Ramos (cell line): ENCODE measurements around the gene MORN4.
"Not testable (repeated sequence)": the region's sequence is repeated elsewhere in the genome, so short reads cannot be mapped to it uniquely, and the experiment has no call there.

Source experiments
- in situ Hi-C: fragments of 300-500 bp; cut with MboI; formaldehyde crosslinking; loops from one replicate; pipeline ENCODE4 v1.14.3; 2022; ENCODE audit warnings: low sequenced_read_pairs; ENCODE audit not compliant: unreplicated experiment

Gene MORN4

DNA sequence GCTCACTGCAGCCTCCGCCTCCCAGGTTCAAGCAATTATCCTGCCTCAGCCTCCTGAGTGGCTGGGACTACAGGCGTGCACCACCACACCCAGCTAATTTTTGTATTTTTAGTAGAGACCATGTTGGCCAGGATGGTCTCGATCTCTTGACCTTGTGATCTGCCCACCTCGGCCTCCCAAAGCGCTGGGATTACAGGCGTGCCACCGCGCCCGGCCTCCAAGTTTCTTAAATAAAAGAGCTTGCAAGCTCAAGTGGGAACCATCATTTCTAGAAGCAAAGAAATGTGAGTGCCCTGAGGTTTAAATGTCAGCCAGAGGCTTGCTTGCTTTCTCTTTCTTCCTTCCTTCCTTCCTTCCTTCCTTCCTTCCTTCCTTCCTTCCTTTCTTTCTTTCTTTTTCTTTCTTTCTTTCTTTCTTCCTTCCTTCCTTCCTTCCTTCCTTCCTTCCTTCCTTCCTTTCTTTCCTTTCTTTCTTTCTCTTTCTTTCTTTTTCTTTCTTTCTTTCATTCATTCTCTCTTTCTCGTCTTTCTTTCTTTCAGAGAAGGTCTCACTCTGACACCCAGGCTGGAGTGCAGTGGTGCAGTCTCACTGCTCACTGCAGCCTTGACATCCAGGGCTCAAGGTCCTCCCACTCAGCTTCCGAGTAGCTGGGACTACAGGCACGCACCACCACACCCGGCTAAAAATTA lies 9.3 kb upstream of the MORN4 start:
- in situ Hi-C loops: not testable (repeated sequence)

DNA sequence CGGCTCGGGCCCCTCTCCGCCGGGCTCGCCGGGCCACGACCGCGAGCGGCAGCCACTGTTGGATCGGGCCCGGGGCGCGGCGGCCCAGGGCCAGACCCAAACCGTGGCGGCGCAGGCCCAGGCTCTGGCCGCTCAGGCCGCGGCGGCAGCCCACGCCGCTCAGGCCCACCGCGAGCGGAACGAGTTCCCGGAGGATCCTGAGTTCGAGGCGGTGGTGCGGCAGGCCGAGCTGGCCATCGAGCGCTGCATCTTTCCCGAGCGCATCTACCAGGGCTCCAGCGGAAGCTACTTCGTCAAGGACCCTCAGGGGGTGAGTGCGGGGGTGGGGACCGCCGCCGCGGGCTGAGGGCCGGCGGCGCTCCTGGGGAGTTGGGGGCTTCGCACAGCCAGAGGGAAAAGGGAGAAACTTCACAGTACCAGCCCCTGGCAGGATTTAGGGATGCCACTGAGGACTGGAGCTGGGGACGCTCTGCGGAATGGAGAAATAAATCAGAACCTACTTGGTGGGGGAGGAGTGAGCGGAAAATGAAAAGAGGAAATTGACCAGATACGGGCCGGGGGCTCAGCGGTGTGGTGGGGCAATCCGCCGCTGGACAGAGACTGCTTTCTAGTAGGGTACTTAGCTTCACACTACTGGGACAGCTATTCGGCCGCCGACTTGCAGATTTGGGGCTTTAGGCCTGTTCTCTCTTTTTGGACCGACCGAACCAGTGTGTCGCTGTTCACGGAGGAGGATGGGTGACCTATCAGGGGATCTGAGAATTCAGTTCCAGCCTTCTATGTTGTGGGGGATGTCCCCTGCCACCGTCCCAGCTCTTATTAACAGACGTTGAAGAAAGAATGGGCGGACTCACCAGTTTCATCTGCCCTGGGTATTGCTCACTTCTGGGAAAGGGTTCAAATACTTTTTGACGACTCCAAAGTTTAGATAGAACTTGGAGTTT lies 7.8 kb upstream of the MORN4 start:
- in situ Hi-C loops: no loop called here

DNA sequence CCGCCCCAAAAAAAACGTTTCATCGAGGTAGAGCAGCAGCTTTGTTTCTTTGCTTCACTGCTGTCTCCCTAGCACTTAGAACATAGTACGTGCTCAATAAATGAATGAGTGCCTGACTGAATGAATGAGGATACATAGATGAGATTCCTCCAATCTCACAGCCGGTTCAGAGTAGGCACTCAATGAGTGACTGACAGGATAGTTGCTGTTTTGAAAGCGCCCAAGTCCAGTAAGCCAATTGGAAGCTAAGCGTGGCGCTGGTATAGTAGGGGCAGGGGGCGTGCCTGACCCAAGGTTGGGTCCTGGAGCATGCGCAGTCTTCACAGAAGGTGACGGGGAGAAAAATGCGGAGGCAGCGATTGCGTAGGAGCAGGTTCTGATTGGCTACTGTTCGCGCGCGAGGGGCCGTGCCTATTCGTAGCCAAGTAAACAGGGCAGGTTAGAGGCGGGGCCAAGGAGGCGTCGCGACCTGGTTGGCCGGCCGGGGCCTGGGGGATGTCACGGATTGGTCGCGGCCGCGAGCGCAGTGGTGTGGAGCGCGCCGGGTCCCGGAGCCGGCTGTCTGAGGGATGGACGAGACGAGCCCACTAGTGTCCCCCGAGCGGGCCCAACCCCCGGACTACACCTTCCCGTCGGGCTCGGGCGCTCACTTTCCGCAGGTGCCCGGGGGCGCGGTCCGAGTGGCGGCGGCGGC lies 7.0 kb upstream of the MORN4 start, which contains the start of gene PI4K2A:
Gene PI4K2A, plus strand, starts transcription at position 498 of the 694 bp plus-strand sequence. Its CDS starts 72 bp downstream, at position 570.
- in situ Hi-C loops: no loop called here

- in situ Hi-C loops: not testable (repeated sequence)
These were observed 5.8 kb upstream of the MORN4 start for GRCh38 chr10:97639090-97639489.

DNA sequence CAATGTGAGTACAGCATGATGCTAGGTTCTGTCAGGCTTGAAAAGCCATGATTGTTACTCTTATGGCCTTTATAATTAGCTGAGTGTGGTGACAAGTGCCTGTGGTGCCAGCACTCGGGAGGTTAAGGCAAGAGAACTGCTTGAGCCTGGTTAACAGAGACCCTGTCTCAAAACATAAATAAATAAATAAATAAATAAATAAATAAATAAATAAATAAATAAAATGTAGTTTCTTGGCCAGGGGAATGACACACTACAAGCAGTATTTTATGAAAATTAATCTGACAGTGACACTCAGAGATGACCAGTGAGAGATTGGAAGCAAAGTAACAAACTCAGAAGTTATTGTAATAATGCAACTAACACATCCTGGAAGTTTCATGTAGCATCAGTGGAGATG lies 2.3 kb upstream of the MORN4 start:
- in situ Hi-C loops: no loop called here

GRCh38 chr10:97633921-97634320 lies 621 bp upstream of the MORN4 start:
- in situ Hi-C loops: no loop called here

- in situ Hi-C loops: no loop called here
These were observed 2.2 kb downstream of the MORN4 start for GRCh38 chr10:97631098-97631497.

DNA sequence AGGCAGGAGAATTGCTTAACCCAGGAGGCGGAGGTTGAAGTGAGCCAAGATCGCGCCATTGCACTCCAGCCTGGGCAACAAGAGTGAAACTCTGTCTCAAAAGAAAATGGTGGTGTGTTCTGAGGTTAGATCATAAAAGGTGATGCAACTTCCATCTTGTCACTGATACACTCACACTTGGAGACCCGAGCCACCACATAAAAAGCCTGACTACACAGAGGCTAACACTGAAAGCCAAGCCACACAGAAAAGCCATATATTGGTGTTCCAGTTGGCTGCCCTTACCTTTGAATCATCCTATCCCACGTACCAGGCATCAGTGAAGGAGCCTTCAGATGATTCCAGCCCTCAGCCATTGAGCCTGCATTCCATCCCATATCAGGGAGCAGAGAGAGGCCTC lies 4.0 kb downstream of the MORN4 start:
- in situ Hi-C loops: no loop called here

GRCh38 chr10:97628228-97628627 lies 5.1 kb downstream of the MORN4 start:
- in situ Hi-C loops: no loop called here

- in situ Hi-C loops: no loop called here
These were observed 5.6 kb downstream of the MORN4 start for GRCh38 chr10:97627731-97628130.

GRCh38 chr10:97623277-97623676 lies 10.0 kb downstream of the MORN4 start:
- in situ Hi-C loops: no loop called here

GRCh38 chr10:97618733-97619132 lies 14.6 kb downstream of the MORN4 start:
- in situ Hi-C loops: no loop called here

DNA sequence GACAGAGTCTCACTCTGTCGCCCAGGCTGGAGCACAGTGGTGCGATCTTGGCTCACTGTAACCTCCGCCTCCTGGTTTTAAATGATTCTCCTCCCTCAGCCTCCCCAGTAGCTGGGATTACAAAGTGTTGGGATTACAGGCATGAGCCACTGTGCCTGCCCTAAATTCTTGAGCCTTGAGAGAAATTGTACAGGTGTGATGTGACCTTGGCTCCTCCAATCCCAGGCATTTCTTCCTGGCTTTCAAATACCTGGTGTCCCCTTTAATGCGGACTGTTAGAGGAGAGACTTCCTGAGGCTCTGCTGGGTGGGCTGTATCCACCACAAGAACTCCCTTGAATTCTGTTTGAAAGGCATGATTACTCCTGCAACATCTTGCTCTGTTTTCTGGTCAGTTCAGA lies 15.0 kb downstream of the MORN4 start:
- in situ Hi-C loops: no loop called here

DNA sequence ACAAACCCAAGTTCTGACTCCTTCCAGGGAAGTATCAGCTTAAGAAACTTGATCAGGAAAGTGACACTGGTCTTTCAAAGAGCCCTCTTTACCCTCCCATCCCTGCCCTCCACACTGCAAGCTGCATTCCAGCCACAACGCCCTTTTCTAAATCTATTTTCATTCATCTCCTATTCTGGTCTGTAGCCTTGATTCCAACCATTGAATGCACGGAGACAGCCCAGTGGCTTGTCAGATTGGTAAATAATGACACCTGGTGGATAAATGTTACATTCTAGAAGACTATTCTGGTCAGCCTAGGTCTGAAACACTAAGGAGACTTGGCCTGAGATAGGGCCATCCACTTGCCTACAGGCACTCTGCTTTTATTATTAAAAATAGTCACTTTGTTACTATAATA lies 20.9 kb downstream of the MORN4 start:
- in situ Hi-C loops: no loop called here

GRCh38 chr10:97611473-97611872 lies 21.8 kb downstream of the MORN4 start:
- in situ Hi-C loops: no loop called here

DNA sequence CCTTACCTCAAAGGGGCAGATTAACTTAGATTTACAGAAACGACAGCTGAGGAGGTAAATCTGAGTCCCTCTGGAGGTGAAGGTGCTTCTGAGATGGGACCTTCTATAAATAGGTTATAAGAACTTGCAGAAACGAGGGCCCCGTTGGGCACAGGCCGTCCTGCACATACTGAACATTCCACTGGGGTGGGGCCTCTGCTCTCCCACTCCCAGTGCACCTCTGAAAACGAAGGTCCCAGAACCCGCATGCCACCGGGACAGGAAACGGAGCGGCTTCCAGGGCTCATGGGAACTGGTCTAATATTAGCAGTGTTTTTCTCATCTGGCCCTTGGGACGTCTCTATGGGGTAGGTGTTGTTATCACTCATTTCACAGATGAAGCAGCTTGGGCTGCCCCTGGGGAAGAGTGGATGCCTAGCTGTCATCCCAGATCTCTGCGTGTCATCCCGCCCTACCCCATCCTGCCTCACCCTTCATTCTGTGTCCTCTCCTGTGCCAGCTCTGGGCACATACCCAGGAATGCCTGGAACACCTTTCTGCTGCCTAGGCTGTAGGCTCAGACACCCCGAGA lies 24.2 kb downstream of the MORN4 start:
- in situ Hi-C loops: no loop called here

- in situ Hi-C loops: no loop called here
These were observed 26.1 kb downstream of the MORN4 start for GRCh38 chr10:97607095-97607636.

DNA sequence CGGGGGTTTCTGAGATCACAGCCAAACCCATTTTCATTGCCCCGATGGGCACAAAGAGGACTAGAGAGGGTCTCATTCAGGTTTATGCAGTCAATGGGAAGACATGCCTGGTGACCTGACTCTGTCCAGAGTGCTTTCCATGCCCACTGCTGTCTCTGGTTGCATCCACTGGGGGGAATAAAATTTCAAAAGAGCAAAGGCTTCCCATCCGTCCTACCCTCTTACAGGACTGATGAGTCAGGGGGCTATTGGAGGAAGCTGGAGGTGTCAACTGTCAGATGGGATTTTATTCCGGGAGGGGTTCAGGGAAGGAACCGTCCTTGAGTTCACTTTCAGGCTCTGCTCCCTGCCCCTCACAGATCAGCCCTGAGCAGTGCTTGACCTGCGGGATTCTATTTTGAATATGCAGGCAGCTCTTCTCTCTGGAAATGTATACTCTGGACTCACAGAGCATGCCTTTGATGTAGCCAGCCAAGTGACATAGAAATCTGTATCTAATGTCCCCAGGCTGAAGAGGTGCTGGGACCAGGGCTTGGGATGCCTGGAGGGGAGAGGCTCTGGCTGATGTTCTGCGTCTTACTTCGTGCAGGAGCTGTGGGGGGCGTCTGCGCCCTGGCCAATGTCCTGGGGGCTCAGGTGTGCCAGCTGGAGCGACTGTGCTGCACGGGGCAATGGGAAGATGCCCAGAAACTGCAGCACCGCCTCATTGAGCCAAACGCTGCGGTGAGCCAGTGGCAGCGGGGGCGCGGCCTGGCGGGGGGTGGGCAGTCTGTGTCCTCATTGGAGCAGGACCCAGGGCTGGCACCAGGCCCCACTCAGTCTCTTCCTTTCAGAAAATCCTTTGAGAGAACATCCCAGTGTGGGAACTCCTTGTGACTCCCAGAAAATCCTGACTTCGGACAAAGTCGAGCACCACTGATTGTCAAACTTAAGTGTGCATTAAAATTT lies 31.8 kb downstream of the MORN4 start:
- in situ Hi-C loops: no loop called here

GRCh38 chr10:97600616-97601015 lies 32.7 kb downstream of the MORN4 start:
- in situ Hi-C loops: no loop called here
